IMR-90 (cell line): ENCODE results near the gene C1QL4. TPM values are rescaled to one million over a fixed set of nuclear protein-coding genes. Genes with fewer than 3 reads are reported as not detected.

ENCODE experiments used
- ATAC-seq: fragments of 200-7000 bp; cut with Tn5 transposase; 2 replicates; pipeline ENCODE4 v1.9.1; 2020; ENCODE audit warnings: low read depth, mild to moderate bottlenecking, moderate library complexity
- BruUV-seq: library from RNA; stranded (reverse); fragments of 400-500 nt; replicated peaks from 2 replicates; lab custom pipeline; 2021; lab: Mats Ljungman, UMichigan
- CTCF ChIA-PET: fragments of 300-600 bp; formaldehyde crosslinking; extraction: SDS; loops from one replicate; lab custom pipeline; 2021; ENCODE audit warnings: antibody characterized with exemption; lab: Yijun Ruan, JAX
- POLR2A ChIA-PET: fragments of 300-600 bp; sonication (Branson Sonifier 250); formaldehyde crosslinking; loops from one replicate; lab custom pipeline; 2022; ENCODE audit warnings: antibody characterized with exemption; ENCODE audit not compliant: unreplicated experiment; lab: Charles Lee
- DNase-seq: peaks from one replicate; pipeline ENCODE4 v3.0.0; 2013
- H2AFZ ChIP-seq: replicated peaks from 2 replicates; pipeline ENCODE3; 2013; ENCODE audit warnings: low read length, mild to moderate bottlenecking; ENCODE audit not compliant: poor library complexity
- H2AK5ac ChIP-seq: 2 replicates; pipeline ENCODE4 v1.6.1; 2013; ENCODE audit warnings: low read depth, low read length, inconsistent platforms
- H2AK9ac ChIP-seq: replicated peaks from 2 replicates; pipeline ENCODE3; 2013; ENCODE audit warnings: mild to moderate bottlenecking, low read depth, low read length, moderate library complexity; ENCODE audit not compliant: poor library complexity
- H2BK120ac ChIP-seq: 2 replicates; pipeline ENCODE4 v1.6.1; 2013; ENCODE audit warnings: low read depth, low read length, inconsistent platforms
- H2BK15ac ChIP-seq: 3 replicates; pipeline ENCODE4 v1.6.1; 2013; ENCODE audit warnings: low read depth, low read length, inconsistent platforms
- H2BK20ac ChIP-seq: 2 replicates; pipeline ENCODE4 v1.6.1; 2013; ENCODE audit warnings: low read depth, mild to moderate bottlenecking, inconsistent platforms, low read length, moderate library complexity
- H2BK5ac ChIP-seq: 2 replicates; pipeline ENCODE4 v1.6.1; 2013; ENCODE audit warnings: mild to moderate bottlenecking, low read depth, low read length, inconsistent platforms; ENCODE audit not compliant: poor library complexity, severe bottlenecking
- H3K14ac ChIP-seq: replicated peaks from 2 replicates; pipeline ENCODE4 v1.6.1; 2013; ENCODE audit warnings: low read depth, low read length, inconsistent platforms
- H3K18ac ChIP-seq: 2 replicates; pipeline ENCODE4 v1.6.1; 2013; ENCODE audit warnings: low read depth, low read length, control low read depth
- H3K23ac ChIP-seq: 2 replicates; pipeline ENCODE4 v1.6.1; 2013; ENCODE audit warnings: low read depth, low read length, inconsistent platforms
- H3K27ac ChIP-seq: 2 replicates; pipeline ENCODE4 v1.5.1; 2013; ENCODE audit warnings: mild to moderate bottlenecking, control low read depth, low read length; ENCODE audit not compliant: insufficient read depth
- H3K27me3 ChIP-seq: 2 replicates; pipeline ENCODE4 v1.6.1; 2013; ENCODE audit warnings: low read length; ENCODE audit not compliant: control insufficient read depth, insufficient read depth
- H3K36me3 ChIP-seq: 2 replicates; pipeline ENCODE4 v1.6.1; 2013; ENCODE audit warnings: low read length, mixed read lengths; ENCODE audit not compliant: control insufficient read depth, insufficient read depth
- H3K4ac ChIP-seq: 2 replicates; pipeline ENCODE4 v1.6.1; 2013; ENCODE audit warnings: low read depth, low read length, inconsistent platforms
- H3K4me1 ChIP-seq: 2 replicates; pipeline ENCODE4 v1.6.1; 2013; ENCODE audit warnings: low read length, mixed read lengths; ENCODE audit not compliant: control insufficient read depth, insufficient read depth
- H3K4me2 ChIP-seq: 2 replicates; pipeline ENCODE4 v1.6.1; 2013; ENCODE audit warnings: low read depth, mild to moderate bottlenecking, control low read depth, low read length, moderate library complexity
- H3K4me3 ChIP-seq: 2 replicates; pipeline ENCODE4 v1.5.1; 2013; ENCODE audit warnings: low read depth, mild to moderate bottlenecking, control low read depth, low read length, moderate library complexity; ENCODE audit not compliant: insufficient read depth
- H3K56ac ChIP-seq: 2 replicates; pipeline ENCODE4 v1.6.1; 2013; ENCODE audit warnings: low read length, inconsistent platforms; ENCODE audit not compliant: insufficient read depth; ENCODE audit errors: extremely low read depth
- H3K79me1 ChIP-seq, 2 experiments: 2 replicates each; pipeline ENCODE4 v1.6.1; 2013; ENCODE audit warnings: low read length in 2 of 2, inconsistent platforms in 1 of 2, low read depth in 1 of 2
- H3K9ac ChIP-seq: 2 replicates; pipeline ENCODE4 v1.6.1; 2013; ENCODE audit warnings: low read depth, low read length, control low read depth
- H3K9me1 ChIP-seq: 2 replicates; pipeline ENCODE4 v1.6.1; 2013; ENCODE audit warnings: low read length, inconsistent platforms; ENCODE audit not compliant: insufficient read depth
- H3K9me3 ChIP-seq: 2 replicates; pipeline ENCODE4 v1.6.1; 2013; ENCODE audit warnings: low read length; ENCODE audit not compliant: control insufficient read depth, insufficient read depth
- H4K20me1 ChIP-seq: 2 replicates; pipeline ENCODE4 v1.6.1; 2013; ENCODE audit warnings: low read length, inconsistent platforms; ENCODE audit not compliant: insufficient read depth
- H4K5ac ChIP-seq: 2 replicates; pipeline ENCODE4 v1.6.1; 2013; ENCODE audit warnings: mild to moderate bottlenecking, low read depth, low read length, control low read depth
- H4K8ac ChIP-seq, 2 experiments: 2 replicates each; pipeline ENCODE4 v1.6.1; 2013; ENCODE audit warnings: low read depth in 2 of 2, low read length in 2 of 2, control low read depth in 1 of 2, inconsistent platforms in 1 of 2
- H4K91ac ChIP-seq: 2 replicates; pipeline ENCODE4 v1.6.1; 2013; ENCODE audit warnings: low read depth, low read length, inconsistent platforms; ENCODE audit not compliant: insufficient read depth
- CEBPB ChIP-seq: IDR thresholded peaks from 2 replicates; pipeline ENCODE4 v1.6.1; 2012; ENCODE audit warnings: low read depth, low read length, improper control_type of control experiment
- FOS ChIP-seq: fragments of 150-350 bp; IDR thresholded peaks from 2 replicates; pipeline ENCODE4 v1.6.1; 2016; ENCODE audit warnings: low read depth, low read length
- MAFK ChIP-seq: IDR thresholded peaks from 2 replicates; pipeline ENCODE4 v1.6.1; 2012; ENCODE audit warnings: low read depth, low read length, improper control_type of control experiment
- MXI1 ChIP-seq: IDR thresholded peaks from 2 replicates; pipeline ENCODE4 v1.6.1; 2012; ENCODE audit warnings: low read depth, mild to moderate bottlenecking, low read length, moderate library complexity, borderline replicate concordance
- RAD21 ChIP-seq: IDR thresholded peaks from 2 replicates; pipeline ENCODE4 v1.6.1; 2012; ENCODE audit warnings: low read length, improper control_type of control experiment
- RCOR1 ChIP-seq: IDR thresholded peaks from 2 replicates; pipeline ENCODE4 v1.6.1; 2012; ENCODE audit warnings: mild to moderate bottlenecking, low read length, improper control_type of control experiment; ENCODE audit not compliant: insufficient replicate concordance
- RFX5 ChIP-seq: IDR thresholded peaks from 2 replicates; pipeline ENCODE4 v1.8.0; 2012; ENCODE audit warnings: low read depth, mild to moderate bottlenecking, low read length, moderate library complexity
- WGBS, 2 experiments: methylation state at CpG; one replicate each; pipeline versions ENCODE4 v1.1.5 to v1.1.7; 2013; ENCODE audit warnings: missing lambda C conversion rate in 2 of 2; ENCODE audit not compliant: insufficient read length in 1 of 2; ENCODE audit errors: extremely low coverage in 2 of 2; 5-methylcytosine and 5-hydroxymethylcytosine counted together
- dilution Hi-C: fragments of 300-500 bp; cut with HindIII; formaldehyde crosslinking; loops from one replicate; pipeline ENCODE4 v1.14.3; 2018; ENCODE audit warnings: low sequenced_read_pairs; ENCODE audit not compliant: unreplicated experiment
- in situ Hi-C: fragments of 300-500 bp; cut with MboI; formaldehyde crosslinking; loops from 3 replicates; pipeline ENCODE4 v1.14.3; 2019; ENCODE audit warnings: low sequenced_read_pairs, inconsistent platforms, mixed read lengths
- intact Hi-C: fragments of 100-400 bp; cut with micrococcal nuclease; formaldehyde crosslinking; loops from 2 replicates; pipeline ENCODE4 v1.10.0; 2022
- polyA plus RNA-seq, 3 experiments: library from polyadenylated mRNA; depleted of rRNA; stranded (reverse); fragments of >200 nt; gene quantifications; 2 replicates each; pipeline ENCODE4 v1.2.3, GENCODE V29; 2012; ENCODE audit warnings: low replicate concordance in 1 of 3
- total RNA-seq: library from RNA; depleted of rRNA; stranded (reverse); fragments of >200 nt; gene quantifications from 2 replicates; pipeline ENCODE4 v1.2.3, GENCODE V29; 2012
- TF ChIP-seq, protein P1 (sequence below): conservative IDR thresholded peaks from 2 replicates; pipeline ENCODE4 v1.5.1; 2012; ENCODE audit warnings: mild to moderate bottlenecking, low read depth, low read length, improper control_type of control experiment
- TF ChIP-seq, protein P2 (sequence below): fragments of 150-350 bp; IDR thresholded peaks from 2 replicates; pipeline ENCODE4 v1.6.1; 2017; ENCODE audit warnings: mild to moderate bottlenecking, antibody characterized with exemption, low read length, low read depth
- TF ChIP-seq, protein P3 (sequence below): fragments of 150-350 bp; IDR thresholded peaks from 2 replicates; pipeline ENCODE4 v1.6.1; 2016; ENCODE audit warnings: low read depth, mild to moderate bottlenecking, low read length, moderate library complexity, borderline replicate concordance

C1QL4 gene
- total and polyA plus RNA-seq, 2 of the 4 experiments (the other 2 are of a cell fraction) = 0.18 to 0.46 TPM

DNA sequence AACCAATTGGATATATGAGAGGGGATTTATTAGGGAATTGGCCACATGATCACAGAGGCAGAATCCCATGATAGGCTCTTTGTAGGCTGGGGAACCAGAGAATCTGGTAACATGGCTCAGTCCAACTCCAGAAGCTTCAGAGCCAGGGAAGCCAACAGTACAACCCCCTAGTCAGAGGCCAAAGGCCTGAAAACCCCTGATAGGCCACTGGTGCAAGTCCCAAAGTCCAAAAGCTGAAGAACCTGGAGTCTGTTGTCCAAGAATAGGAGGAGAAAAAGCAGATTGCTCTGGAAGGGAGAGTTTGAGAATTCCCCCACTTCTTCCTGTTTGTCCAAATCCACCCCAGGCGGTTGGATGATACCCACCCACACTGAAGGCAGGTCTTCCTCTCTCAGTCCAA, 22.2 kb downstream of the C1QL4 start:
- Histone ChIP-seq H2AK5ac (no peak overlapping the region), H4K5ac (no peak overlapping the region), H4K91ac (no peak overlapping the region), H3K27me3 (peaks cover 4% of the 10 kb centered on the region), H3K27ac (no peak overlapping the region), H3K9me3 (no peaks in the 10 kb centered on the region), H4K20me1 (no peaks in the 10 kb centered on the region), H2BK5ac (no peak overlapping the region), H3K36me3 (no peaks in the 10 kb centered on the region), H2AK9ac (peak overlapping the region; percentile 16), H3K4me1 (no peaks in the 10 kb centered on the region), H3K56ac (no peak overlapping the region), H3K18ac (no peak overlapping the region), H3K4me3 (no peak overlapping the region), H2BK15ac (no peak overlapping the region), H3K4me2 (no peak overlapping the region), H3K79me1 (no peaks in the 10 kb centered on the region), H2BK120ac (no peak overlapping the region), H3K9ac (no peak overlapping the region), H3K14ac (no peak overlapping the region), H2AFZ (no peak overlapping the region), H3K9me1 (no peaks in the 10 kb centered on the region), H4K8ac (no peak overlapping the region), H2BK20ac (no peak overlapping the region), H3K4ac (no peak overlapping the region), H3K23ac (no peak overlapping the region)
- POLR2A ChIA-PET = no interaction called here
- no TSS peak for BruUV-seq
- DNase-seq (no peak), ATAC-seq (no peak)
- CTCF ChIA-PET = no interaction called here
- intact Hi-C loops (no loop called here), dilution Hi-C loops (no loop called here), in situ Hi-C loops (no loop called here)
- TF ChIP-seq, protein P1, sequence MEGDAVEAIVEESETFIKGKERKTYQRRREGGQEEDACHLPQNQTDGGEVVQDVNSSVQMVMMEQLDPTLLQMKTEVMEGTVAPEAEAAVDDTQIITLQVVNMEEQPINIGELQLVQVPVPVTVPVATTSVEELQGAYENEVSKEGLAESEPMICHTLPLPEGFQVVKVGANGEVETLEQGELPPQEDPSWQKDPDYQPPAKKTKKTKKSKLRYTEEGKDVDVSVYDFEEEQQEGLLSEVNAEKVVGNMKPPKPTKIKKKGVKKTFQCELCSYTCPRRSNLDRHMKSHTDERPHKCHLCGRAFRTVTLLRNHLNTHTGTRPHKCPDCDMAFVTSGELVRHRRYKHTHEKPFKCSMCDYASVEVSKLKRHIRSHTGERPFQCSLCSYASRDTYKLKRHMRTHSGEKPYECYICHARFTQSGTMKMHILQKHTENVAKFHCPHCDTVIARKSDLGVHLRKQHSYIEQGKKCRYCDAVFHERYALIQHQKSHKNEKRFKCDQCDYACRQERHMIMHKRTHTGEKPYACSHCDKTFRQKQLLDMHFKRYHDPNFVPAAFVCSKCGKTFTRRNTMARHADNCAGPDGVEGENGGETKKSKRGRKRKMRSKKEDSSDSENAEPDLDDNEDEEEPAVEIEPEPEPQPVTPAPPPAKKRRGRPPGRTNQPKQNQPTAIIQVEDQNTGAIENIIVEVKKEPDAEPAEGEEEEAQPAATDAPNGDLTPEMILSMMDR = no peak
- no peak for TF ChIP-seq MAFK
- TF ChIP-seq, protein P2, sequence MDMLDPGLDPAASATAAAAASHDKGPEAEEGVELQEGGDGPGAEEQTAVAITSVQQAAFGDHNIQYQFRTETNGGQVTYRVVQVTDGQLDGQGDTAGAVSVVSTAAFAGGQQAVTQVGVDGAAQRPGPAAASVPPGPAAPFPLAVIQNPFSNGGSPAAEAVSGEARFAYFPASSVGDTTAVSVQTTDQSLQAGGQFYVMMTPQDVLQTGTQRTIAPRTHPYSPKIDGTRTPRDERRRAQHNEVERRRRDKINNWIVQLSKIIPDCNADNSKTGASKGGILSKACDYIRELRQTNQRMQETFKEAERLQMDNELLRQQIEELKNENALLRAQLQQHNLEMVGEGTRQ = no peak
- no peak for TF ChIP-seq MXI1
- no peak for TF ChIP-seq CEBPB
- TF ChIP-seq, protein P3, sequence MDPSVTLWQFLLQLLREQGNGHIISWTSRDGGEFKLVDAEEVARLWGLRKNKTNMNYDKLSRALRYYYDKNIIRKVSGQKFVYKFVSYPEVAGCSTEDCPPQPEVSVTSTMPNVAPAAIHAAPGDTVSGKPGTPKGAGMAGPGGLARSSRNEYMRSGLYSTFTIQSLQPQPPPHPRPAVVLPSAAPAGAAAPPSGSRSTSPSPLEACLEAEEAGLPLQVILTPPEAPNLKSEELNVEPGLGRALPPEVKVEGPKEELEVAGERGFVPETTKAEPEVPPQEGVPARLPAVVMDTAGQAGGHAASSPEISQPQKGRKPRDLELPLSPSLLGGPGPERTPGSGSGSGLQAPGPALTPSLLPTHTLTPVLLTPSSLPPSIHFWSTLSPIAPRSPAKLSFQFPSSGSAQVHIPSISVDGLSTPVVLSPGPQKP = no peak
- no peak for TF ChIP-seq RFX5
- no peak for TF ChIP-seq FOS
- TF ChIP-seq RCOR1 = no peak
- TF ChIP-seq RAD21 = no peak
- WGBS, 2 experiments = no CpG with 5 or more reads among the region's 1 CpG
